ENCODE data around the gene ATP13A1.
"Not testable (repeated sequence)": the region's sequence is repeated elsewhere in the genome, so short reads cannot be mapped to it uniquely, and the experiment has no call there.

Gene ATP13A1

GRCh38 chr19:19704836-19705235 lies 41.4 kb upstream of the ATP13A1 start:
- H2AK5ac ChIP-seq (ENCODE audit: low read length) = no peak overlapping the region
- H3K23ac ChIP-seq (ENCODE audit: low read length) = no peak overlapping the region
- no peaks in the 10 kb centered on the region for H3K79me1 ChIP-seq (ENCODE audit: low read length)
- H2BK12ac ChIP-seq (ENCODE audit: low read length) = no peak overlapping the region
- no peaks in the 10 kb centered on the region for H3K4me1 ChIP-seq (ENCODE audit: control insufficient read depth in 1 of 2, insufficient read depth in 2 of 2, low read length in 2 of 2)
- no peak for DNase-seq
- peaks cover 8 to 9% of the 10 kb centered on the region in 2 experiments for H3K36me3 ChIP-seq (ENCODE audit: control insufficient read depth in 1 of 2, insufficient read depth in 2 of 2, low read length in 2 of 2)
- H4K12ac ChIP-seq (ENCODE audit: low read depth, low read length) = no peak overlapping the region
- no peak overlapping the region for H3K4me2 ChIP-seq (ENCODE audit: low read length)
- no peak overlapping the region for H3K27ac ChIP-seq (ENCODE audit: low read depth, low read length)
- H4K91ac ChIP-seq (ENCODE audit: low read depth, low read length) = no peak overlapping the region
- H4K8ac ChIP-seq (ENCODE audit: low read depth, low read length) = no peak overlapping the region
- no peak overlapping the region for H2BK5ac ChIP-seq (ENCODE audit: low read depth, low read length, poor library complexity)
- no peak overlapping the region for H3K18ac ChIP-seq (ENCODE audit: low read length)
- WGBS (ENCODE audit: extremely low coverage, insufficient coverage, insufficient read length) = no CpG with 5 or more reads among the region's 6 CpGs
- no peak overlapping the region for H3K4ac ChIP-seq (ENCODE audit: low read depth, low read length)
- peaks cover 18% of the 10 kb centered on the region for H3K9me3 ChIP-seq (ENCODE audit: insufficient read depth, low read depth, low read length)
- no peaks in the 10 kb centered on the region for H3K27me3 ChIP-seq (ENCODE audit: insufficient read depth, low read length)
- no peak overlapping the region for H3K9ac ChIP-seq (ENCODE audit: low read length)
- H2AFZ ChIP-seq (ENCODE audit: insufficient read depth, low read length, poor library complexity) = no peak overlapping the region
- no peak overlapping the region for H3K14ac ChIP-seq (ENCODE audit: low read length)
- H3K79me2 ChIP-seq (ENCODE audit: control insufficient read depth, insufficient read depth, low read length, poor library complexity) = no peaks in the 10 kb centered on the region
- no peak overlapping the region for H3K4me3 ChIP-seq (ENCODE audit: low read depth, low read length)
- H2BK120ac ChIP-seq (ENCODE audit: insufficient read depth, low read length, poor library complexity) = no peak overlapping the region

GRCh38 chr19:19700493-19700892 lies 37.0 kb upstream of the ATP13A1 start:
- H3K27ac ChIP-seq (ENCODE audit: low read depth, low read length); H4K8ac ChIP-seq (ENCODE audit: low read depth, low read length); H2AK5ac ChIP-seq (ENCODE audit: low read length); H3K23ac ChIP-seq (ENCODE audit: low read length); H3K4me3 ChIP-seq (ENCODE audit: low read depth, low read length); H3K27me3 ChIP-seq (ENCODE audit: insufficient read depth, low read length); H3K9ac ChIP-seq (ENCODE audit: low read length); H3K4me2 ChIP-seq (ENCODE audit: low read length); DNase-seq; H2BK5ac ChIP-seq (ENCODE audit: low read depth, low read length, poor library complexity); H2BK120ac ChIP-seq (ENCODE audit: insufficient read depth, low read length, poor library complexity); H2AFZ ChIP-seq (ENCODE audit: insufficient read depth, low read length, poor library complexity); H3K18ac ChIP-seq (ENCODE audit: low read length); H3K36me3 ChIP-seq (ENCODE audit: control insufficient read depth in 1 of 2, insufficient read depth in 2 of 2, low read length in 2 of 2); H2BK12ac ChIP-seq (ENCODE audit: low read length); H4K12ac ChIP-seq (ENCODE audit: low read depth, low read length); H3K4me1 ChIP-seq (ENCODE audit: control insufficient read depth in 1 of 2, insufficient read depth in 2 of 2, low read length in 2 of 2); H4K91ac ChIP-seq (ENCODE audit: low read depth, low read length); H3K4ac ChIP-seq (ENCODE audit: low read depth, low read length); H3K79me2 ChIP-seq (ENCODE audit: control insufficient read depth, insufficient read depth, low read length, poor library complexity); H3K79me1 ChIP-seq (ENCODE audit: low read length); H3K14ac ChIP-seq (ENCODE audit: low read length); H3K9me3 ChIP-seq (ENCODE audit: insufficient read depth, low read depth, low read length): not testable (repeated sequence)
- WGBS (ENCODE audit: extremely low coverage, insufficient coverage, insufficient read length) = no CpG with 5 or more reads among the region's 1 CpG

GRCh38 chr19:19697589-19697988 lies 34.1 kb upstream of the ATP13A1 start:
- Histone ChIP-seq H3K9me3 (ENCODE audit: insufficient read depth, low read depth, low read length) (no peaks in the 10 kb centered on the region), H2BK5ac (ENCODE audit: low read depth, low read length, poor library complexity) (no peak overlapping the region), H4K12ac (ENCODE audit: low read depth, low read length) (no peak overlapping the region), H3K9ac (ENCODE audit: low read length) (no peak overlapping the region), H3K79me2 (ENCODE audit: control insufficient read depth, insufficient read depth, low read length, poor library complexity) (no peaks in the 10 kb centered on the region), H2BK120ac (ENCODE audit: insufficient read depth, low read length, poor library complexity) (no peak overlapping the region), H3K4me2 (ENCODE audit: low read length) (no peak overlapping the region), H3K27ac (ENCODE audit: low read depth, low read length) (no peak overlapping the region), H2BK12ac (ENCODE audit: low read length) (no peak overlapping the region), H3K36me3 (ENCODE audit: control insufficient read depth in 1 of 2, insufficient read depth in 2 of 2, low read length in 2 of 2) (no peaks in the 10 kb centered on the region), H4K8ac (ENCODE audit: low read depth, low read length) (no peak overlapping the region), H3K4ac (ENCODE audit: low read depth, low read length) (no peak overlapping the region), H3K18ac (ENCODE audit: low read length) (no peak overlapping the region), H3K23ac (ENCODE audit: low read length) (no peak overlapping the region), H3K4me3 (ENCODE audit: low read depth, low read length) (no peak overlapping the region), H4K91ac (ENCODE audit: low read depth, low read length) (no peak overlapping the region), H3K27me3 (ENCODE audit: insufficient read depth, low read length) (no peaks in the 10 kb centered on the region), H3K4me1 (ENCODE audit: control insufficient read depth in 1 of 2, insufficient read depth in 2 of 2, low read length in 2 of 2) (no peaks in the 10 kb centered on the region), H3K79me1 (ENCODE audit: low read length) (no peaks in the 10 kb centered on the region), H3K14ac (ENCODE audit: low read length) (no peak overlapping the region), H2AK5ac (ENCODE audit: low read length) (no peak overlapping the region), H2AFZ (ENCODE audit: insufficient read depth, low read length, poor library complexity) (no peak overlapping the region)
- WGBS (ENCODE audit: extremely low coverage, insufficient coverage, insufficient read length) = no CpG with 5 or more reads among the region's 5 CpGs
- DNase-seq = no peak

- Histone ChIP-seq H3K79me1 (ENCODE audit: low read length) (no peaks in the 10 kb centered on the region), H3K9me3 (ENCODE audit: insufficient read depth, low read depth, low read length) (no peaks in the 10 kb centered on the region), H3K27me3 (ENCODE audit: insufficient read depth, low read length) (no peaks in the 10 kb centered on the region), H2BK12ac (ENCODE audit: low read length) (no peak overlapping the region), H3K14ac (ENCODE audit: low read length) (no peak overlapping the region), H4K91ac (ENCODE audit: low read depth, low read length) (no peak overlapping the region), H3K9ac (ENCODE audit: low read length) (no peak overlapping the region), H3K18ac (ENCODE audit: low read length) (no peak overlapping the region), H2BK5ac (ENCODE audit: low read depth, low read length, poor library complexity) (no peak overlapping the region), H3K27ac (ENCODE audit: low read depth, low read length) (no peak overlapping the region), H3K79me2 (ENCODE audit: control insufficient read depth, insufficient read depth, low read length, poor library complexity) (no peaks in the 10 kb centered on the region), H3K4ac (ENCODE audit: low read depth, low read length) (no peak overlapping the region), H3K4me2 (ENCODE audit: low read length) (no peak overlapping the region), H3K4me1 (ENCODE audit: control insufficient read depth in 1 of 2, insufficient read depth in 2 of 2, low read length in 2 of 2) (no peaks in the 10 kb centered on the region), H4K8ac (ENCODE audit: low read depth, low read length) (no peak overlapping the region), H2AK5ac (ENCODE audit: low read length) (no peak overlapping the region), H2AFZ (ENCODE audit: insufficient read depth, low read length, poor library complexity) (no peak overlapping the region), H2BK120ac (ENCODE audit: insufficient read depth, low read length, poor library complexity) (no peak overlapping the region), H3K36me3 (ENCODE audit: control insufficient read depth in 1 of 2, insufficient read depth in 2 of 2, low read length in 2 of 2) (no peaks in the 10 kb centered on the region), H3K4me3 (ENCODE audit: low read depth, low read length) (no peak overlapping the region), H4K12ac (ENCODE audit: low read depth, low read length) (no peak overlapping the region), H3K23ac (ENCODE audit: low read length) (no peak overlapping the region)
- WGBS (ENCODE audit: extremely low coverage, insufficient coverage, insufficient read length) = no CpG with 5 or more reads among the region's 2 CpGs
- DNase-seq = no peak
Observed at GRCh38 chr19:19696386-19696785, 32.9 kb upstream of the ATP13A1 start.
